Thoracic aorta (tissue), 2 donors: ENCODE data around the gene LBX2. TPM values are rescaled to one million over a fixed set of nuclear protein-coding genes. Genes with fewer than 3 reads are reported as not detected.

Experiments
- ATAC-seq: fragments of 150-250 bp; one replicate; pipeline ENCODE4 v1.8.0; 2017; ENCODE audit warnings: low read depth; ENCODE audit not compliant: insufficient number of reproducible peaks, low FRiP score
- DNase-seq: peaks from one replicate; pipeline ENCODE4 v3.0.0-alpha.2; 2020; ENCODE audit warnings: low spot score
- H3K27ac ChIP-seq, 2 donors: fragments of 200-600 bp; sonication (generic); 1 replicate in 1 of 2; 2 replicates in 1 of 2; pipeline ENCODE4 v1.5.1; 2016; ENCODE audit warnings: mild to moderate bottlenecking in 2 of 2, moderate library complexity in 2 of 2
- H3K27me3 ChIP-seq: fragments of 200-600 bp; sonication (generic); replicated peaks from 2 replicates; pipeline ENCODE4 v1.6.0; 2016; ENCODE audit warnings: mild to moderate bottlenecking; ENCODE audit not compliant: insufficient read depth
- H3K36me3 ChIP-seq: fragments of 200-600 bp; sonication (generic); one replicate; pipeline ENCODE4 v1.5.1; 2016
- H3K4me1 ChIP-seq, 2 donors: fragments of 200-600 bp; sonication (generic); 1 replicate in 1 of 2; 2 replicates in 1 of 2; pipeline versions ENCODE4 v1.5.1 to v1.6.0; 2016; ENCODE audit warnings: low read depth in 2 of 2, mild to moderate bottlenecking in 1 of 2; ENCODE audit not compliant: control insufficient read depth in 1 of 2
- H3K4me3 ChIP-seq: fragments of 200-600 bp; sonication (generic); 2 replicates; pipeline ENCODE4 v1.5.1; 2016; ENCODE audit warnings: mild to moderate bottlenecking
- H3K9me3 ChIP-seq: fragments of 200-600 bp; sonication (generic); 2 replicates; pipeline ENCODE4 v1.5.1; 2016
- total RNA-seq, 2 donors: library from RNA; depleted of rRNA; stranded (reverse); fragments of >200 nt; gene quantifications; one replicate each; pipeline versions ENCODE4 v1.1.0 to v1.2.3, GENCODE V29; 2016
- TF ChIP-seq, protein P1 (sequence below): fragments of 200-600 bp; sonication (generic); IDR thresholded peaks from one replicate; pipeline ENCODE4 v1.5.1; 2019; ENCODE audit warnings: antibody characterized with exemption

Gene LBX2, protein sequence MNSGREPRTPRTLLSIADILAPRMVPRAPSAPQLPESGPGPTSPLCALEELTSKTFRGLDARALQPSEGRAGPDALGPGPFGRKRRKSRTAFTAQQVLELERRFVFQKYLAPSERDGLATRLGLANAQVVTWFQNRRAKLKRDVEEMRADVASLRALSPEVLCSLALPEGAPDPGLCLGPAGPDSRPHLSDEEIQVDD
- total RNA-seq: under 1 TPM; 0.54 to 0.71 TPM

DNA sequence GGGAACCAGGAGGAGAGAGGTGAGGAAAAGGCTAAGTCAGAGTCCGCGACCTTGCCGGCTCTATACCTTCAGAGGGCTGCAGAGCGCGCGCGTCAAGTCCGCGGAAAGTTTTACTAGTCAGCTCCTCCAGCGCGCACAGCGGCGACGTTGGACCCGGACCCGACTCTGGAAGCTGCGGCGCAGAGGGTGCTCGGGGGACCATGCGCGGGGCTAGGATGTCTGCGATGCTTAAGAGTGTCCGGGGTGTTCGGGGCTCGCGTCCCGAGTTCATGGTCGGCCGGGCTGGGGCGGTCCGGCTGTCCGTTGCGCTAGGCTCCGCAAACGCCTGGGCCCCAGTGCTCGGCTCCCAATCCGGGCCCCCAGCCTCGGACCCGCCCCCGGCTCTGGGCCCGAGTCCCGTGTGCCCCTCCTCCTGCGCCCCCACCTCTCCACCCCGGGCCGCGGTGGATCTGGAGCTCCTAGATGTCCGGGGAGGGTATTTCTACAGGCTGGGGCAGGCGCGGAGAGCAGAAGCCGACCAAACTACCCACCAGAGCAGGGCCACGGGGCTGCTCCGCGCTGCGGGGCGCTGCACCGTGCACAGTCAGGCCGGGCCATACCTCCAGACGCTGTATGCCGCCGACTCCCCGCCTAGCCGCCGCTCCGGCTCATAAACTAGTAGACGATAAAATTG lies at the start of gene LBX2:
Gene LBX2, minus strand, starts transcription at position 337 of the 673 bp plus-strand sequence. Its CDS starts 66 bp downstream, at position 271.
- TF ChIP-seq, protein P1, sequence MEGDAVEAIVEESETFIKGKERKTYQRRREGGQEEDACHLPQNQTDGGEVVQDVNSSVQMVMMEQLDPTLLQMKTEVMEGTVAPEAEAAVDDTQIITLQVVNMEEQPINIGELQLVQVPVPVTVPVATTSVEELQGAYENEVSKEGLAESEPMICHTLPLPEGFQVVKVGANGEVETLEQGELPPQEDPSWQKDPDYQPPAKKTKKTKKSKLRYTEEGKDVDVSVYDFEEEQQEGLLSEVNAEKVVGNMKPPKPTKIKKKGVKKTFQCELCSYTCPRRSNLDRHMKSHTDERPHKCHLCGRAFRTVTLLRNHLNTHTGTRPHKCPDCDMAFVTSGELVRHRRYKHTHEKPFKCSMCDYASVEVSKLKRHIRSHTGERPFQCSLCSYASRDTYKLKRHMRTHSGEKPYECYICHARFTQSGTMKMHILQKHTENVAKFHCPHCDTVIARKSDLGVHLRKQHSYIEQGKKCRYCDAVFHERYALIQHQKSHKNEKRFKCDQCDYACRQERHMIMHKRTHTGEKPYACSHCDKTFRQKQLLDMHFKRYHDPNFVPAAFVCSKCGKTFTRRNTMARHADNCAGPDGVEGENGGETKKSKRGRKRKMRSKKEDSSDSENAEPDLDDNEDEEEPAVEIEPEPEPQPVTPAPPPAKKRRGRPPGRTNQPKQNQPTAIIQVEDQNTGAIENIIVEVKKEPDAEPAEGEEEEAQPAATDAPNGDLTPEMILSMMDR: no peak
- H3K4me1 ChIP-seq: peaks cover 16 to 41% of the 10 kb centered on the region in 2 donors
- DNase-seq (no peak), ATAC-seq (no peak)
- H3K9me3 ChIP-seq: no peaks in the 10 kb centered on the region
- no peaks in the 10 kb centered on the region for H3K36me3 ChIP-seq
- peaks cover 6% of the 10 kb centered on the region for H3K27me3 ChIP-seq
- peak within 1 kb of the TSS; percentile 65 for H3K4me3 ChIP-seq
- H3K27ac ChIP-seq: peak within 1 kb of the TSS in 1 of 2 donors; percentile 37

DNA sequence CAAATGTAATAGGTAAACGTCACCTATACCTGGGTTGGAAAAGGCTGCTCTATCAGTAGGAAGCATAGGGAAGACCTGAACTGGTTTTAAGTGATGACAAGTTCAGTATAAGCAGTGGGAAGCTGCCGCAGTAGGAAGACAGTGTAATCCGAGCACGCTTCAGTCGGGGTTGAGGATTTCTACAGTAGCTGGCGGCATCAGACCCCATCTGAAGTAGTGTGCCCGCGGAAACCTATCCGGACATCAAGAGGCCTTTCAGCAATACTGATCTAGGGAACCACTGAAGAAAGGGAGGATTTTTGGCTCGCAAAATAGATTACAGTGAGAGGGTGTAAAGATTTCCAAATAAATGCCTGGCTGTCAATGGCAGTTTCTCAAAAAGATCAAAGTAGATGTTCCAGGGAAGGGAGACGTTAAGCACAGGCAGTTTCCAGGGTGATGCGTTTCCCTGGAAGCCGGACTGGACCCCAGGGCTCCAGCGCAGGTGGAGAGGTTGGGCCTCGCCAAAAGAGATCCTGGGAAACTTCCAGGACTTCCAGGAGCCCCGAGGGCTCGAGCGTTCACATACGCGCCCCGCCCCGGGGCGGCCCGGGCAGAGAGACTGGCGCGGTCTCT lies 49.0 kb upstream of the LBX2 start:
- TF ChIP-seq, protein P1: no peak
- DNase-seq: no peak
- H3K9me3 ChIP-seq: no peaks in the 10 kb centered on the region
- H3K27me3 ChIP-seq: no peaks in the 10 kb centered on the region
- H3K27ac ChIP-seq: peak overlapping the region in 1 of 2 donors; percentile 41
- no peak for ATAC-seq
- peak overlapping the region; percentile 88 for H3K4me3 ChIP-seq
- no peaks in the 10 kb centered on the region for H3K36me3 ChIP-seq
- H3K4me1 ChIP-seq: peaks cover 7 to 27% of the 10 kb centered on the region in 2 donors

DNA sequence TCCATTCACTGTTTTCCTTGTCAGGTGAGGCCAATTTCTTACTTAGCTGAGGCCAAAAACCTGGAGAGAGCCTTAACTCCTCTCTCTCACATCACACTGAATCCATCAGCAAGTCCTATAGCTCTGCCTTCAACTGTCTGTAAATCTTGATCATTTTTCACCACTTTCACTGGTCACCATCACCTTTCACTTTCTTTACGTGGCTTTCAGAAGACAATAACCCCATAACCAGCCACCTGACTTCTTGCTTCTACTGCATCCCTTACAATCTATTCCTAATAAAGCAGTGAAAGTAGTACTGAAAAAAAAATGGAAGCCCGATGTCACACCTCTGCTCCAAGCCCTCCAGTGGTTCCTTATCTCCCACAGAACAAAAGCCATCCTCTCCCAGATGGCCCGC lies 46.6 kb upstream of the LBX2 start:
- TF ChIP-seq, protein P1: no peak
- no peaks in the 10 kb centered on the region for H3K9me3 ChIP-seq
- no peak overlapping the region for H3K4me3 ChIP-seq
- peaks cover 7 to 14% of the 10 kb centered on the region in 2 donors for H3K4me1 ChIP-seq
- no peaks in the 10 kb centered on the region for H3K36me3 ChIP-seq
- no peak overlapping the region for H3K27ac ChIP-seq
- no peak for DNase-seq
- H3K27me3 ChIP-seq: no peaks in the 10 kb centered on the region
- ATAC-seq: no peak

DNA sequence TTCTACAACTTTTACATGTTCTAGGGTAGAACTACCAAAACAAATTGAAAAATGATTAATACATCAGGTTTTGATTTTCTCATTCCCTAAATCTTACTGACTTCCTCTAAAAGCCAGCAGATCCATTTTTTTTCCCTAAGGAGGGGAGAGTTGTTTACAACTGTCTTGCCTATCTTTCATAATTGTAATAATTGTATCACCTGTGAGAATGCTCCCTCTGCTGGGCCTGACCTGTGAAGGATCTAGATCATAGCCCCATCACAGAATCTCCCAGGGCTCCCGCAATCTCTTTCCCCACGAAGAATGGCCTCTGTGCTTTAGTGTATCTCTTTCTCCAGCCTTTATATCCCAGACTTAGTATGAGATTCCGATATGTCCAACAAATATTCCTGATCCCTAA lies 45.2 kb upstream of the LBX2 start:
- ATAC-seq (no peak), DNase-seq (no peak)
- Histone ChIP-seq H3K9me3 (no peaks in the 10 kb centered on the region), H3K27ac (no peak overlapping the region), H3K4me1 (peaks cover 6 to 12% of the 10 kb centered on the region in 2 donors), H3K4me3 (no peak overlapping the region), H3K27me3 (no peaks in the 10 kb centered on the region), H3K36me3 (no peaks in the 10 kb centered on the region)
- TF ChIP-seq, protein P1: no peak

DNA sequence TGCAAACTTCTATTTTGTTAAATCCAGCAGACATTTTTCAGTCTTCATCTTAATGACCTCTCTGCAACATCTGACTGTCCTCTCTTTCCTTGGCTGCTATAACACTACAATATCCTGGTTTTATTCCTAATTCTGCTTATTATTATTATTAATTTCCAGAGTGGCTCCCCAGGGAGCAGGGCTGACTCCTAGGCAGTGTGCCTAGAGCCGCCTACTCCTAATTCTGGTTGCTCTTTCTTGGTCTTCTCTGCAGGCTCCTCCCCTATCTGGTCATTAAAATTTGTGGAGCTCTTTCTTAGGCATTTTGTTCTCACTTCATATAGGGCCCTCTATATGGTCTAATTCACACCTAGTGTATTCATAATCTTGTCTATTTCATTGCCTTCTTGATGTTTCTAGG lies 43.6 kb upstream of the LBX2 start:
- DNase-seq: no peak
- Histone ChIP-seq H3K4me3 (no peak overlapping the region), H3K27me3 (no peaks in the 10 kb centered on the region), H3K27ac (no peak overlapping the region), H3K36me3 (no peaks in the 10 kb centered on the region), H3K4me1 (no peaks in the 10 kb centered on the region), H3K9me3 (no peaks in the 10 kb centered on the region)
- TF ChIP-seq, protein P1: no peak
- no peak for ATAC-seq
